ENCODE results near the gene NTN3.
A peak's percentile ranks its signal among the peaks of the same experiment; 100 is the strongest.

DNA sequence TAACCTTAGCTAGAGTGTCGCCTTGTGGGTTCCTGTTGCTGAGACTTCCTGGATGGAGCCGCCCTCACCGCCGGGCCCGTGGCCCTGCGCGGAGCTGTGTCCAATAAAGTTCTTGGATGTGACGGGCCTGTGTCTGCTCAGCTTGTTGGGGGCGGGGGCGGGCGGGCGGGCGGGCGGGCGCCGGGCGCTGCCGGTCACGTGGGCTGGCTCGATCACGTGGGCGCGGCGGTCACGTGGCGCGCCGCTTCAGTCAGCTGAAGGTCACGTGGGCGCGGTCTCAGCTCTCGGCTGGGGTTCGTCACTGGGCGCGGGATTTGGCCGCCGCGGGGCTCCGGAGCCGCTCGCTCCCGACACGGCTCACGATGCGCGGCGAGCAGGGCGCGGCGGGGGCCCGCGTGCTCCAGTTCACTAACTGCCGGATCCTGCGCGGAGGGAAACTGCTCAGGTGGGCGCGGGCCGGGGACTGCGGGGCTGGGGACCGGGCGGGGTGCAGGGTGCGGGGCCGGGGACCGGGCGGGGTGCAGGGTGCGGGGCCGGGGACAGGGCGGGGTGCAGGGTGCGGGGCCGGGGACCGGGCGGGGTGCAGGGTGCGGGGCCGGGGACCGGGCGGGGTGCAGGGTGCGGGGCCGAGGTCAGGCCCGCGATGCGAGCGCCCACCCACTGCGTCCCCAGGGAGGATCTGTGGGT is 49.1 kb downstream of the NTN3 start, which contains the start of gene AMDHD2:
- TF ChIP-seq, protein P1, sequence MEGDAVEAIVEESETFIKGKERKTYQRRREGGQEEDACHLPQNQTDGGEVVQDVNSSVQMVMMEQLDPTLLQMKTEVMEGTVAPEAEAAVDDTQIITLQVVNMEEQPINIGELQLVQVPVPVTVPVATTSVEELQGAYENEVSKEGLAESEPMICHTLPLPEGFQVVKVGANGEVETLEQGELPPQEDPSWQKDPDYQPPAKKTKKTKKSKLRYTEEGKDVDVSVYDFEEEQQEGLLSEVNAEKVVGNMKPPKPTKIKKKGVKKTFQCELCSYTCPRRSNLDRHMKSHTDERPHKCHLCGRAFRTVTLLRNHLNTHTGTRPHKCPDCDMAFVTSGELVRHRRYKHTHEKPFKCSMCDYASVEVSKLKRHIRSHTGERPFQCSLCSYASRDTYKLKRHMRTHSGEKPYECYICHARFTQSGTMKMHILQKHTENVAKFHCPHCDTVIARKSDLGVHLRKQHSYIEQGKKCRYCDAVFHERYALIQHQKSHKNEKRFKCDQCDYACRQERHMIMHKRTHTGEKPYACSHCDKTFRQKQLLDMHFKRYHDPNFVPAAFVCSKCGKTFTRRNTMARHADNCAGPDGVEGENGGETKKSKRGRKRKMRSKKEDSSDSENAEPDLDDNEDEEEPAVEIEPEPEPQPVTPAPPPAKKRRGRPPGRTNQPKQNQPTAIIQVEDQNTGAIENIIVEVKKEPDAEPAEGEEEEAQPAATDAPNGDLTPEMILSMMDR (IDR thresholded peaks at IDR 0.05), result no peak
- TF ChIP-seq POLR2A (IDR thresholded peaks at IDR 0.05), result peak in 1 of 2 donors; percentile 42
